Fibroblast of lung (primary cell): ENCODE data around the gene FAM174B.

Experiments used
- EZH2 ChIP-seq: IDR thresholded peaks from 2 replicates; pipeline ENCODE4 v1.5.1; 2012; ENCODE audit warnings: low read length, control low read depth, mild to moderate bottlenecking; ENCODE audit errors: missing control alignments
- TF ChIP-seq, protein P1 (sequence below), 2 donors: IDR thresholded peaks in 1 of 2; conservative IDR thresholded peaks in 1 of 2; 1 replicate in 1 of 2; 2 replicates in 1 of 2; pipeline ENCODE4 v1.5.1; 2011 to 2012; ENCODE audit warnings: low read length in 2 of 2, control low read depth in 1 of 2, inconsistent platforms in 1 of 2, low read depth in 1 of 2, mild to moderate bottlenecking in 1 of 2

DNA sequence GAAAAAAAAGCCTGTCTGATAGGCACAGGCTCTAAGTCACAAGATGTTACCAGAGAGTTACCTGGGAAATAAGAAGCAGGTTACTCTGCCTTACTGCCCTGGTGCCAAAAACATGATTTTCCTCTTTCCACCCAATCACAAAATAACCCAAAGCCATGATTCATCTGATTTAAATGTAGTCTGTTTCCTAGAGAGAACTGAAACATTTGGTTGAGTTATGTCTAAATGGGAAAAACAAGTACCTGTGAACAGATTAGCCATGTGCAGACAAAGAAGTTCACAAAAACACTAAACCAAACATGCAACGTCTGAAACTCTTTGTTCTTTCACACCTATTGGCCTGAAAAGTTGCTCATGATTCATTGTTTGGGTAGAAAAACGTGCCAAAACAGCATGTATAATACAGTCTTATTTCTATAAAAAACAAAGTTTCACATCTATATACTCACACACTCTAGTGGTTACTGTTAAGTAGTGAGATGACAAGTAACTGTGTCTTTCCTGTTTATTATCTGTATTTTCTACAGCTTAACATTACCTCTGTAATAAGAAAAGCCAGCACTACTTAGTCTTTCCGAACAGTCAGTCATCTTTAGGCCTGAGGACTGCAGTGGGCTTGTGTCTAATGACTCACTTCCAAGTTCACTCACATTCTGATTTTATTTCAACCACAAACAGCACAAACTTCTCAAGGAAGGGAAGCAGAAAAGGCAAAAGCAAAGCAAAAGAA is 30.2 kb downstream of the FAM174B start:
- TF ChIP-seq, protein P1, sequence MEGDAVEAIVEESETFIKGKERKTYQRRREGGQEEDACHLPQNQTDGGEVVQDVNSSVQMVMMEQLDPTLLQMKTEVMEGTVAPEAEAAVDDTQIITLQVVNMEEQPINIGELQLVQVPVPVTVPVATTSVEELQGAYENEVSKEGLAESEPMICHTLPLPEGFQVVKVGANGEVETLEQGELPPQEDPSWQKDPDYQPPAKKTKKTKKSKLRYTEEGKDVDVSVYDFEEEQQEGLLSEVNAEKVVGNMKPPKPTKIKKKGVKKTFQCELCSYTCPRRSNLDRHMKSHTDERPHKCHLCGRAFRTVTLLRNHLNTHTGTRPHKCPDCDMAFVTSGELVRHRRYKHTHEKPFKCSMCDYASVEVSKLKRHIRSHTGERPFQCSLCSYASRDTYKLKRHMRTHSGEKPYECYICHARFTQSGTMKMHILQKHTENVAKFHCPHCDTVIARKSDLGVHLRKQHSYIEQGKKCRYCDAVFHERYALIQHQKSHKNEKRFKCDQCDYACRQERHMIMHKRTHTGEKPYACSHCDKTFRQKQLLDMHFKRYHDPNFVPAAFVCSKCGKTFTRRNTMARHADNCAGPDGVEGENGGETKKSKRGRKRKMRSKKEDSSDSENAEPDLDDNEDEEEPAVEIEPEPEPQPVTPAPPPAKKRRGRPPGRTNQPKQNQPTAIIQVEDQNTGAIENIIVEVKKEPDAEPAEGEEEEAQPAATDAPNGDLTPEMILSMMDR (conservative IDR thresholded peaks at IDR 0.05 in 1 of 2, IDR thresholded peaks at IDR 0.05 in 1 of 2; ENCODE audit: low read depth in 1 of 2, low read length in 2 of 2) = no peak
- TF ChIP-seq EZH2 = no peak
